GM18502 (cell line): ENCODE data around the gene ABCB9.
"Not testable (repeated sequence)": the region's sequence is repeated elsewhere in the genome, so short reads cannot be mapped to it uniquely, and the experiment has no call there.

Experiments used
- ATAC-seq: cut with Tn5 transposase; IDR thresholded peaks from one replicate; pipeline ENCODE4 v1.9.1; 2021; ENCODE audit warnings: mild to moderate bottlenecking; ENCODE audit not compliant: unreplicated experiment, poor library complexity

ABCB9 gene

GRCh38 chr12:122965851-122966742 is at the start of gene ABCB9:
TSS of gene ABCB9 (minus strand) at chr12:122966463. CDS start at chr12:122960235, 6,228 bp downstream.
- ATAC-seq = peak; percentile 76

DNA sequence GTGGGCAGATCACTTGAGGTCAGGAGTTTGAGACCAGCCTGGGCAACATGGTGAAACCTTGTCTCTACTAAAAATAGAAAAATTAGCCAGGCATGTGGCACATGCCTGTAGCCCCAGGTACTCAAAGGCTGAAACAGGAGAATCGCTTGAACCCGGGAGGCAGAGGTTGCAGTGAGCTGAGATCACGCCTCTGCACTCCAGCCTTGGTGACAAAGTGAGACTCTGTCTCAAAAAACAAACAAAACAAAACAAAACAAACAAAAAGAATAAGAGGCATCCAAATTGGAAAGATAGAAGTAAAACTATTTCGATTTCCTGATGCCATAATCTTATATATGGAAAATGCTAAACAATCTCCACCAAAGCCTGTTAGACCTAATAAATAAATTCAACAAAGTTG is 48.2 kb upstream of the ABCB9 start:
- not testable (repeated sequence) for ATAC-seq

DNA sequence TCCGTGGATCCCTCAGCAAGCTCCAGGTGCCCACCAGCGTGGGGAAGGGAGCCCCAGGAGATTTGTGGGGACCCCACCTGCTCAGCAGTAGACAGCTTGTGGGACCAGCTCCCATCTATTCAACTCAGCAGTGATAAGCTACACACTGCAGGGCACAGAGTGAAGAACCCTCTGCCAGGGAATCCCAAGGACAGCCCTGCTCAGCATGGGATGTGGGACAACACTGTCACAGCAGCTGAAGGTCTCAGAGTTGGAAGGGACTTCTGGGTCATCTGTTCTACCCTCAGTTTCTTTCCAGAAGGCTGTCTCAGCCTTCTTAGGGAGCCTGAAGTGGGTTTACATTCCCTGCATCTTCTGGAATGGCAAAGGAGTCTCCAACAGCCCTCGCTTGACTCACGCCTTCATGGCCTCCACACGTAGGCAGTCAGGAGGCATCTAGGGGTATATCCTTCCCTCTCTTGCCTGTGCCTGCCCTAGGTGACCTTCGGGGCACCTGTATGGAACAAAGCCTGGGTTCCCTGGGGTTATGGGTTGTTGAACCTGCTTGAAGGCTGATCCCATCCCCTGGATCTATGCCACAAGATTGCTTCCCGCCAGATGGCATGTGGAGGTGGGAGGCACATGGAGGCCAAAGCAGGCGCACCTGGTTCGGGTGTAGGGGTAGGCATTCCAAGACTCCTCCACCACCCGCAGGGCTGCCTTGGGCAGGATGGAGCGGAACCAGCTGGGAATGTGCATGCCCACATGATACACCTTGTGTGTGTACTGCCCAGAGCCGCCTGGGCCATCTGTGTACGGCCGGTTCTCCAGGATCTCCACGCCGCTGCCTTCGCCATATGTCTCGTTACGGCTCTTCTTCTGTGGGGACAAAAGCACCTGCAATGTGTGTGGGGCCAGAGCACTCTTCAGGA is 47.2 kb upstream of the ABCB9 start:
- ATAC-seq = no peak

DNA sequence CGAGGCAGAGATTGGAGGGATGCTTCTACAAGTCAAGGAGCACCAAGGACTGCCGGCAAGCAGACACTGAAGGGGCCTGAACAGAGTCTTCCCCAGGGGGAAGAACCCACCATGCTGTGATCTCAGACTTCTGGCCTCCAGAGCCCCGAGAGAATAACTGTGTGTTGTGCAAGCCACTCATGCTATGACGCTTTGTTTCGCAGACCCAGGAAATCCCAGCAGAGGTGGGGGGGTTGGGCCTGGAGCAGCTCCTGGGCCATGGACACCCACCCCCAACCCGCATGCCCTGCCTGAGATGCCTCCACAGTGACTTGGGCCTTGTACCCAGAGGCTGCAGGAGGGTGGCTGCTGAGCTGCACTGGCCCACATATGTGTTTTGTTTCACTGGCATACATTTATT is 45.4 kb upstream of the ABCB9 start:
- no peak for ATAC-seq

DNA sequence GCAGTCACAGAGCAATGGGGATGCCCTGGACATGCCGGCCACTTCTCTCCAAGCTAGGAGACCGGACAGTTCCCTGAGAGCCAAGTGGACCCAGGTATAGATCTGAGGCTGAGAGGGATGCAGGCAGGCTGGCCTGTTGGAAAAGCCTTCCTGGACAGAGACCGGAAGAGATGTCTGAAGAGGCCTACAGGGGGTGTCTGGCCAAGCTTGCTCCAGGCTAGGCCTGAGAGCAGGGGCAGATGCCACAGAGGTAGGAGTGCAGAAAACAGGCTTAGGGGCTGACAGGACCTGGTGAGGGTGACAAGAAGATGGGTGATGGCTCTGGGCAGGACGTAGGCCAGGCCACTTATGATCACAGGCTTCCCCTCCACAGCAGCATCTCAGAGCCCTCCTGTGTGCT is 44.4 kb upstream of the ABCB9 start:
- no peak for ATAC-seq

DNA sequence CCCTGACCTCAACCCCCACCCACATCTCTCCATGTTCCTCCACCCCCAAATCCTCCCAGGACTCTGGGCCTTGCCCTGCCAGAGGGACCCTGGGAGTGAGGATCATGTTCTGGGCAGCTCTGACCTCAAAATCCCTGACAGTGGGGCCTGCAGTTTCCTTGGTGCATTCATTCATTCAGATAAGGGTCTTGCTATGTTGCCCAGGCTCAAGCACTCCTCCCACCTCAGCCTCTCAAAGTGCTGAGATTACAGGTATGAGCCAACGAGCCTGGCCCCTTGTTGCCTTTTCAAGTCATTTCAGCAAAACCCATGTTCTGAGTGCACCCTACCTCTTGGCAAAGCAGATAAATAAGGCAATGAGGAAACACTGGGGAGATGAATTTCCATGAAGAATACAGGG is 43.8 kb upstream of the ABCB9 start:
- no peak for ATAC-seq

DNA sequence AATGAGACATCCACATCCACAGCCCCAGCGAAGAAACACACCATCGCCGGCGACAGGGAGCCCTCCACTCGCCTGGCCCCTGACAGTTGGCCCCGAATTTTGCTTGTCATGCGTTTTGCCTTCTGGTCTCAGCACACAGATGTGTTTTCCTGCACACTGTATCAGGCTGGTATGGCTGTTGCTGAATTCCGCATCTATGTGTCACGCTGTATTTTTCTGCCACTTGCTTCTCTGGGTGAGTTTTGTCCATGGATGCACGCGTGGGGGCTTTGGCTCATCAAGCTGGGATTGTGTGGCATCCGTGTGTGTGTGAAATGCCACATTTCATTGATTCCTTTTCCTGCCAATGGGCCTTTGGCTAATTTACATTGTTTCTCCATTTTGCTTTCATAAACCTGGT is 40.7 kb upstream of the ABCB9 start:
- no peak for ATAC-seq

DNA sequence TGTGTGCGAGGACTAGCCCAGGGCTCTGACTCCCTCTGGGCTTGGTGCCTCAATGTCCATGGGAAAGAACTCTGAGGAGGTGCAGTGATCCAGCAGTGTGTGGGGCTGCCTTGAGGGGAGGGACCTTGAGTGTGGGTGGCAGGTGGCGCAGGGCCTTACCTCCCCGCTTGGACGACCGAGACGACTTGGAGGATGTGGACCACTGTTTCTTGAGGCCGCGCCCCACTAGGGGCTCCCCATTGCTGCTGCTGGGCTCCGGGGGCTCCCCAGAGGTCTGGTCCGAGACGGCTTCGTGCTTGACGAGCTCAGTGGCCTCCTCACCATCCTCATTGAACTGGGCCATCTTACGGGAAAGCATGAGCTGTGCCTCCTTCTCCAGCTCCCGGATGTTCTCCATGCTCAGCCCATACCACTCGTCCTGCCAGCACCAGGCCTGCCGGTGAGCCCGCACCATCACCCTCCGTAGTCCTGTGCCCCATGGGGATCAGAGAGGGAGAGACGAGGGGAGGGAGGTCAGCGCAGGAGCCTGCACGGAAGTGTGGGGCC is 38.9 kb upstream of the ABCB9 start:
- ATAC-seq = no peak

GRCh38 chr12:123004287-123004686 is 38.0 kb upstream of the ABCB9 start:
- no peak for ATAC-seq

DNA sequence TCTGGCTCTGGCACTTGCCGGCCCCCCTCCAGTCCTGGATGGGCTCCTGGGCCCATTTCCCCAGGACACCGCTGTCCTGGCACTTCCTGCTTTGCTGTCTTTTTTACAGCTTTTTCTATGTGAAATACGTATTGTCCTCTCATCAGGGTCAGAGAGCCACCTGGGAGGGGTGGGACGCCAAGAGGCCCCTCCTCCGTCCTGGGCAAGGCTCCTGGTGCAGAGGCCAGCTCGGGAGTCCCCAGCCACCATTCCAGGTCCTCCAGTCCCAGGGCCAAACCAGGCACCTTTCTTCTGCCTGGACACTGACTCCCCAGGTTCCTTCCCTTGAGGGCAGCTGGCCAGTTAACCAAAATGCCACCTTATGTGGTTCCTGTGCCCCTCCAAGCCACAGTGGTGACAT is 37.0 kb upstream of the ABCB9 start:
- ATAC-seq = no peak

DNA sequence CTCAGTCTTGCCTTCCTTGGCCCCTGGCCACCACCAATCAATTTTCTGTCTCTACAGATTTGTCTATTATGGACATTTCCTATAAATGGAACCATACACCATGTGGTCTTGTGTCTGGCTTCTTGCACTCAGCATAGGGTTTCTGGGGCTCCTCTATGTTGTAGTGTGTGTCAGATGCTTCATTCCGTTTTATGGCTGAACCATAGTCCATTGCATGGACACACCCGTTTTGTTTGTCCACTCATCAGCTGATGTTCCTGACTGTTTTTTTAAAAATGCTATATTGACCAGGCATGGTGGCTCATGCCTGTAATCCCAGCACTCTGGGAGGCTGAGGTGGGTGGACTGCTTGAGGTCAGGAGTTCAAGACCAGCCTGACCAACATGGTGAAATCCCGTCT is 35.2 kb upstream of the ABCB9 start:
- no peak for ATAC-seq

DNA sequence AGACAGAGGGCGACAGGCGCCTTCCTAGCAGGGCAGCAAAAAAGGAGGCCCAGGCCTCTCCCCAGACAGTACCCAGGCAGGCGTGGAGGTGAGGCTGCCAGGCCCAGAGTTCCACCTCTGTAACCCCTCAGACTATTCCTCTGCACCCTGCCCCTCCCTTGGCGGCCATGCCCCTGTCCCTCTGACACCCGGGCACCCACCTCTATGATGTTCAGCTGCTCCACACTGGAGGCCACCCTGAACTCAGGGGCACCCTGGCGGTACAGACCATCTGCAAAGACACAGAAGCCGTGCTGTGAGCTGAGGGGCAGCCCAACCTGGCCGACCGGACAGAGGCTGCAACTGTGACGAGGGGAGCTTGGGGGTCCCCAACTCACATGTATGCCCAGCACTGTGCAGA is 34.3 kb upstream of the ABCB9 start:
- ATAC-seq = no peak

DNA sequence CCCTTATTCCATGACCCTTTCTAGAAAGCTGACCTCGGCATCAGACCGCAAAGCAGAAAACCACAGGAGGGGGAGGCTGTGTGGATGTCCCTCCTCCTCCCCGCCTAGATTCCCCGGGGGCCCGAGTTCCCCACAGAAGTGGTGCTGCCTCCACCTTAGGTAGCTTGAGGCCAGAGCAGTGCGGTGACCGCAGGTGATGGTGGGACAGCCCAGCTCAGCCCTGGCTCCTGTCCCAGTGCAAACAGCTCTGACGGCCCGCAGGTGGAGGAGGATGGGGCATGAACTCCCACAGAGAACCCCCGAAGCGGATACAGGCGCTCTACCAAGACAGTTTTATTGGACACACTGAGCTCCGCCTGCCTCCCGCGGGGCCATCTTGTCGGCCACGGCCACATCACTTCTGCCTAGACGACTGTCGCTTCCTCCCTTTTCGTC is 33.7 kb upstream of the ABCB9 start:
- ATAC-seq = no peak

DNA sequence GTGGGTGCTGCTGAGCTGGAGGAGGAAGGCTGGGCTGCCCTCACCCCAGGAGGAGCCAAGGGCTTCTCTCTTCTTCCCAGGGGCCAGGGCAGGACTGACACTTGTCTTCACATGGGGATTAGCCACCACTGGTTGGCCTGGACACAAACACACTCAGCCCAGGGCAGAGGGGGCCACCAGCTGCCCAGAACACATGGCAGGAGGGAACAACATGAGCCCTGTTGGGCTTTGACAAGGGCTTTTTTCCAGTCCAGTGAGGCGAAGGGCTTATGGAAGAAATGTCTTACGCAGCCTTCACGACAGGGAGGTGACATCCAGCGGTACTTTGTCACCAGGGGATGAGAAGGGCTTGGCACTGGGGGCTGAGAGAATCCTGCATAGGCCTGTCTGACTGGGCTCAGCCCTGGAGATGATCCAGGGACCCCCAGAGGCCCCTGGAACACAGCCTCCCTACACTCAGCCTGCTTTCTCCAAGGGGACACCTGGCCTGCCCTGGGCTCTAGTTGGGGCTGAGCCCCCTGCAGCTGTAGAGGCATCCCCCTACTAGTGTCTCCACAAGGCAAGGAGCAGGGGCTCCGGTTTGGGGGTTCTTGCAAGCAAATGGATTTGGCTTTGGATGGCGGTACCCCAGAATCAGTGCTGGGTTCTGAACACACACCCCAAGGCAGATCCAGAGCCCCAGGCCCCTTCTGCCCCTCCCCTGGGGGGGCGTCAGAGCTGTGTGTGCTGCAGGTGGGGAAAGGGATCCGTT is 33.1 kb upstream of the ABCB9 start:
- no peak for ATAC-seq

DNA sequence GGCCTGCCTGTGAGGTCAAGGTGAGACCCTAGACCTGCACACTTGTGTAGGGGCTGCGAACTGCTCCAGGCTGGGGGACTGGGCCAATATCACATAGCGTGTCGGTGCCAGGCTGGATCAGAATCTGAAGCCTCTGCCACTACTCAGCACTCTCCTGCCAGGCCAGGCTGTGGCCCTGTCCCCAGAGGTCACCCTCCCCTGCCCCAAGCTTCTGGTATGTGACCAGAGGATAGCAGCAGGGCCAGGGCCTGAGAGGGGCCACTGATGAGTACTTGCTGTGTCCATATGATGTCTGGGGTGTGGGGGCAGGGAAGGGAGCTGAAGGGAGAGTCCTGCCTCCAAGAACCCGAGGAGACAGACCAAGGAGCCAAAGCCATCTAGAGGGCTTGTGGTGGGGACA is 32.1 kb upstream of the ABCB9 start:
- no peak for ATAC-seq

DNA sequence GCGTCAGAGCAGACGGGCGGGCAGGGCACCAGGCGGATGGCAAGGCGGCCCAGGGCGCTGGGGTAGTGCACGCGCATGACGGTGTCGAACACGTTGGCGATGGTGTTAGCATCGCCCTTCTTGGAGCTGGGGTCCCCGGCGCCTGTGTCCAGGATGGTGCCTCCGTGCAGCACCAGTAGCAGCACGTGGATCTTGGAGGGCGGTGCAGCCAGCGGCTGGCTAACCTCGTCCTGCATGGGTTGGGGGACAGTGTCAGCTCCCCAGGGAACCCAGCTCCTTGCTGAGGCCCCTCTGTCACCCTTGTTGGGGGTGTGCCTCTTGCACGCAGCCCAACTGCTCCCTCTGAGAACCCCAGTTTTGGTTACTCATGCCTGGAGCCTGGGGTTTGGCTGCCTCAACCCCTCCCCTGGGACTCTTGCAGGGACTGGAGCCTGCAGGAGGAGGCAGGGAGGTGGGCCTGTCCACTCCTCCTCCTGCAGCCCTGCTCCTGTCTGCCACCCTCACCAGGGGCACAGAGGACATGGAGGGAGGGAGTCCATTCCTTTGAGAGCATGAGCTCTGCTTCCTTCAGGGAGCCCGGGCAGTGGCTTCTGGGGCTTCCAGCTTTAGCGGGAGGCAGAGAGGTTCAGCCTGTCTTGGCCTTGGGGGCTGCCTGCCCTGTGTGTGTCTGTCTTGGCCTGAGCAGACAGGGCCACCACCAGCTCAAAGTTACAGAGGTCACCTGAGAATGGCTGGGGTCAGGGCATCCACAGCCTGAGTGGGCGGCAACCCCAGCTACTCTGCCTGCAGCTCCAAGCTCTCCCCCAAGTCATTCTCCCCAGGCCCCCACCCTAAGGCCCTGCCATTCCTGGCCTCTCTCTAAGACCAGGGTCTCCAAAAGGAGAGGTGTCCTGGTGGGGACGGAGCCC is 31.3 kb upstream of the ABCB9 start:
- ATAC-seq = no peak

DNA sequence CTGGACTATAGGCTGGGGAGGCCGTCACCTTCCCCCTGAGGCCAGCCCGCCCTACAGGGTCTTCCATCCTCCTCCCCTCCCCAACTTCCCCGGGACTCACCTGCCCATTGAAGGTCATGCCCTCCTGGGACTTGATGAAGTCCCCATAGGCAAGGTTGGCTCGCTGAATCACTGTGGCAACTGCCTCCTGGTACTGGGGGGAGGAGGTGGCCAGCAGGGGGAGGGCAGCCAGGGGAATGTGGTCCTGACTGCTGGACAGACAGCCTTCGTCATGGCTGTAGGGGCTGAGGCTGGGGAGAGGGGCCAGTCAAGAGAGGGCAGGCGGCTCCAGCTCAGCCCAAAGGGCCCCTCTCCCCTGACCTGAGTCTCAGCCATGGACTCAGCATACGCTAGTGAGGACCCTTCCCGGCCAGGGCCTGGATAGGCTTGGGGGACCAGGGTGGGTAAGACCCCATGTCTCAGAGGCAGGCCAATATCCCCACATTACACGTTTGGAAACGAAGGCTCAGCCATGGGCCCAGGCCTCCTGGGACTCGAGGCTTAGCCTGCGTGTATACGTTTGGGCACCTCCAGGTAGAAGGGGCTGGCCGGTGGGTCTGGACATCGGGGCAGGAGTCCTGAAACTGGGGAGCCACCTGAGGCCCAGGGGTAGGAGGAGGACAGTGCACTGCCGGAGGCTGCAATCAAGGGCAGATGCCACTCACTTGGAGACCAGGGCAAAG is 30.5 kb upstream of the ABCB9 start:
- no peak for ATAC-seq

GRCh38 chr12:122996188-122996601 is 29.9 kb upstream of the ABCB9 start:
- no peak for ATAC-seq
